GM12878 (cell line): ENCODE data around the gene PSAP. TPM values are rescaled to one million over a fixed set of nuclear protein-coding genes. Genes with fewer than 3 reads are reported as not detected.

Experiments used
- ATF7 ChIP-seq: fragments of 450-650 bp; IDR thresholded peaks from 2 replicates; pipeline ENCODE4 v1.6.1; 2016; ENCODE audit warnings: low read depth, mild to moderate bottlenecking
- BHLHE40 ChIP-seq, 2 experiments: fragments of 450-650 bp in 1 of 2; IDR thresholded peaks; 2 replicates each; pipeline ENCODE4 v1.6.1; 2011 to 2017; ENCODE audit warnings: low read depth in 2 of 2, borderline replicate concordance in 1 of 2, improper control_type of control experiment in 1 of 2, low read length in 1 of 2, mild to moderate bottlenecking in 1 of 2
- CBFB ChIP-seq: IDR thresholded peaks from 2 replicates; pipeline ENCODE4 v1.6.1; 2016; ENCODE audit warnings: antibody characterized with exemption, low read depth
- CREB1 ChIP-seq: IDR thresholded peaks from 2 replicates; pipeline ENCODE4 v1.6.1; 2012; ENCODE audit warnings: low read depth, mild to moderate bottlenecking, inconsistent platforms
- HDGF ChIP-seq: fragments of 450-650 bp; IDR thresholded peaks from 2 replicates; pipeline ENCODE4 v1.6.1; 2016; ENCODE audit warnings: antibody characterized with exemption
- KDM1A ChIP-seq: fragments of 200-600 bp; sonication (generic); IDR thresholded peaks from 2 replicates; pipeline ENCODE4 v1.6.1; 2016; ENCODE audit warnings: borderline replicate concordance
- NFIC ChIP-seq: IDR thresholded peaks from 2 replicates; pipeline ENCODE4 v1.6.1; 2012; ENCODE audit warnings: low read depth, mild to moderate bottlenecking, inconsistent platforms, low read length, moderate library complexity
- PML ChIP-seq: IDR thresholded peaks from 2 replicates; pipeline ENCODE4 v1.6.1; 2012; ENCODE audit warnings: low read length, inconsistent platforms
- RCOR1 ChIP-seq: conservative IDR thresholded peaks from 2 replicates; pipeline ENCODE4 v1.6.1; 2012; ENCODE audit warnings: low read depth, low read length, improper control_type of control experiment
- SMAD1 ChIP-seq: fragments of 450-650 bp; IDR thresholded peaks from 2 replicates; pipeline ENCODE4 v1.6.1; 2018; ENCODE audit warnings: mild to moderate bottlenecking, low read depth; ENCODE audit not compliant: partially characterized antibody
- SPI1 ChIP-seq: IDR thresholded peaks from 2 replicates; pipeline ENCODE4 v1.6.1; 2011; ENCODE audit warnings: low read depth, mild to moderate bottlenecking, low read length, moderate library complexity, borderline replicate concordance; ENCODE audit not compliant: insufficient read depth
- YY1 ChIP-seq: IDR thresholded peaks from 2 replicates; pipeline ENCODE4 v1.6.1; 2011; ENCODE audit warnings: low read depth, mild to moderate bottlenecking, low read length
- ZBTB33 ChIP-seq: fragments of 450-650 bp; IDR thresholded peaks from 2 replicates; pipeline ENCODE4 v1.6.1; 2017; ENCODE audit warnings: mild to moderate bottlenecking
- ZBTB40 ChIP-seq: fragments of 450-650 bp; IDR thresholded peaks from 2 replicates; pipeline ENCODE4 v1.6.1; 2016; ENCODE audit warnings: mild to moderate bottlenecking, moderate library complexity, borderline replicate concordance
- ZNF24 ChIP-seq: fragments of 450-650 bp; IDR thresholded peaks from 2 replicates; pipeline ENCODE4 v1.6.1; 2017; ENCODE audit warnings: antibody characterized with exemption, mild to moderate bottlenecking
- ZNF384 ChIP-seq: IDR thresholded peaks from 2 replicates; pipeline ENCODE4 v1.6.1; 2012; ENCODE audit warnings: low read depth, mild to moderate bottlenecking, low read length, improper control_type of control experiment, borderline replicate concordance
- polyA plus RNA-seq, 11 experiments: library from polyadenylated mRNA; depleted of rRNA in 4 of 11; unstranded in 6 of 11; stranded (reverse) in 5 of 11; fragments of >200 nt; fragmentation: Nextera tagmentation in 4 of 11; fragmentation: Illumina TruSeq in 1 of 11; extraction: Ambion mirVana in 4 of 11; extraction: Trizol in 1 of 11; gene quantifications; 1 replicate in 1 of 11; 2 replicates in 10 of 11; pipeline versions ENCODE4 v1.2.1 to v1.2.3, GENCODE V29; 2011 to 2016; ENCODE audit warnings: inconsistent platforms in 2 of 11, missing spikeins in 2 of 11, low read depth in 1 of 11
- total RNA-seq, 4 experiments: library from RNA; depleted of rRNA in 3 of 4; stranded (reverse); fragments of >200 nt in 3 of 4; fragmentation: Illumina TruSeq in 1 of 4; extraction: Trizol in 1 of 4; gene quantifications; 2 replicates each; pipeline versions ENCODE4 v1.2.1 to v1.2.3, GENCODE V29; 2013 to 2021
- TF ChIP-seq, protein P1 (sequence below): fragments of 150-350 bp; IDR thresholded peaks from 2 replicates; pipeline ENCODE4 v1.6.1; 2014; ENCODE audit warnings: mild to moderate bottlenecking, low read depth, low read length
- TF ChIP-seq, protein P2 (sequence below): IDR thresholded peaks from 2 replicates; pipeline ENCODE4 v1.6.1; 2012; ENCODE audit warnings: improper control_type of control experiment, low read depth, low read length; ENCODE audit not compliant: insufficient replicate concordance

The PSAP gene
- total and polyA plus RNA-seq, 10 of the 15 experiments (the other 5 are each of a cell fraction or from before 2014, with no cell fraction given): 178 to 336 (median 286) TPM

DNA sequence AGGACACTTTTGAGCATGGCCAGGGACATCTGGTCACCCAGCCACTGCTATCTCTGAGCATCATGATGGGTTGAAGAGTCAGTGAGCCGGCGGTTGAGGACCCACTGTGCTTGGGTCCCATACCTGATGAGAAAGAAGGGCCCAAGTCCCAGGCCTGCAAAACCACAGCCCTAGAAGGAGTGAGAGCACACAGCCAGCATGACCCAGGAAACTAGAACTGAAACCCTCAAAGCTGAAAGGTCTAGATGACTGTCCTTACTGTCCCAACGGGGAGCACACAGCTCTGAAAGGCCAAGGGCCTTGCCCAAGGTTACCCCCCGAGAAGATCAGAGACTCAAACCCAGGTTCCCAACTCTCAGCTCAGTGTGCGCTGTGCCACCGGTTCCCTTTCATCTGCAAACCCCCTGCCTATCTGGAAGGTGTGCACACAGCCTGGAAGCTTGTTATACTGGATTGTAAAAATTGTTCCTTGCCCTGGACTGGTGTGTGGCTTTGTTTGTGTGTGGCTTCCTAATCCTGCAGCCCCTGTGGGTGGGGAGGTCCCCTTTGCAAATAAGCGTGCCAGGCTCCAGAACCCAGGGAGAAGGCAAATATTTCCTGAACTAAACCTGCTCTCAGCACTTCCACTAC, 22.6 kb upstream of the PSAP start (continued):
- TF ChIP-seq HDGF (no peak), SMAD1 (no peak), RCOR1 (no peak), CBFB (peak; percentile 93), ATF7 (no peak), ZBTB40 (no peak), ZNF384 (no peak), ZNF24 (no peak), SPI1 (peak; percentile 84), BHLHE40 (IDR thresholded peaks at IDR 0.05; ENCODE audit: borderline replicate concordance in 1 of 2, low read depth in 2 of 2, low read length in 1 of 2) (peak; percentile 29 to 33; a peak in 2 of 4 replicates), YY1 (no peak), CREB1 (no peak), KDM1A (no peak), ZBTB33 (no peak), NFIC (peak; percentile 79), PML (no peak)
- TF ChIP-seq, protein P1, sequence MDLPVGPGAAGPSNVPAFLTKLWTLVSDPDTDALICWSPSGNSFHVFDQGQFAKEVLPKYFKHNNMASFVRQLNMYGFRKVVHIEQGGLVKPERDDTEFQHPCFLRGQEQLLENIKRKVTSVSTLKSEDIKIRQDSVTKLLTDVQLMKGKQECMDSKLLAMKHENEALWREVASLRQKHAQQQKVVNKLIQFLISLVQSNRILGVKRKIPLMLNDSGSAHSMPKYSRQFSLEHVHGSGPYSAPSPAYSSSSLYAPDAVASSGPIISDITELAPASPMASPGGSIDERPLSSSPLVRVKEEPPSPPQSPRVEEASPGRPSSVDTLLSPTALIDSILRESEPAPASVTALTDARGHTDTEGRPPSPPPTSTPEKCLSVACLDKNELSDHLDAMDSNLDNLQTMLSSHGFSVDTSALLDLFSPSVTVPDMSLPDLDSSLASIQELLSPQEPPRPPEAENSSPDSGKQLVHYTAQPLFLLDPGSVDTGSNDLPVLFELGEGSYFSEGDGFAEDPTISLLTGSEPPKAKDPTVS: no peak
- TF ChIP-seq, protein P2, sequence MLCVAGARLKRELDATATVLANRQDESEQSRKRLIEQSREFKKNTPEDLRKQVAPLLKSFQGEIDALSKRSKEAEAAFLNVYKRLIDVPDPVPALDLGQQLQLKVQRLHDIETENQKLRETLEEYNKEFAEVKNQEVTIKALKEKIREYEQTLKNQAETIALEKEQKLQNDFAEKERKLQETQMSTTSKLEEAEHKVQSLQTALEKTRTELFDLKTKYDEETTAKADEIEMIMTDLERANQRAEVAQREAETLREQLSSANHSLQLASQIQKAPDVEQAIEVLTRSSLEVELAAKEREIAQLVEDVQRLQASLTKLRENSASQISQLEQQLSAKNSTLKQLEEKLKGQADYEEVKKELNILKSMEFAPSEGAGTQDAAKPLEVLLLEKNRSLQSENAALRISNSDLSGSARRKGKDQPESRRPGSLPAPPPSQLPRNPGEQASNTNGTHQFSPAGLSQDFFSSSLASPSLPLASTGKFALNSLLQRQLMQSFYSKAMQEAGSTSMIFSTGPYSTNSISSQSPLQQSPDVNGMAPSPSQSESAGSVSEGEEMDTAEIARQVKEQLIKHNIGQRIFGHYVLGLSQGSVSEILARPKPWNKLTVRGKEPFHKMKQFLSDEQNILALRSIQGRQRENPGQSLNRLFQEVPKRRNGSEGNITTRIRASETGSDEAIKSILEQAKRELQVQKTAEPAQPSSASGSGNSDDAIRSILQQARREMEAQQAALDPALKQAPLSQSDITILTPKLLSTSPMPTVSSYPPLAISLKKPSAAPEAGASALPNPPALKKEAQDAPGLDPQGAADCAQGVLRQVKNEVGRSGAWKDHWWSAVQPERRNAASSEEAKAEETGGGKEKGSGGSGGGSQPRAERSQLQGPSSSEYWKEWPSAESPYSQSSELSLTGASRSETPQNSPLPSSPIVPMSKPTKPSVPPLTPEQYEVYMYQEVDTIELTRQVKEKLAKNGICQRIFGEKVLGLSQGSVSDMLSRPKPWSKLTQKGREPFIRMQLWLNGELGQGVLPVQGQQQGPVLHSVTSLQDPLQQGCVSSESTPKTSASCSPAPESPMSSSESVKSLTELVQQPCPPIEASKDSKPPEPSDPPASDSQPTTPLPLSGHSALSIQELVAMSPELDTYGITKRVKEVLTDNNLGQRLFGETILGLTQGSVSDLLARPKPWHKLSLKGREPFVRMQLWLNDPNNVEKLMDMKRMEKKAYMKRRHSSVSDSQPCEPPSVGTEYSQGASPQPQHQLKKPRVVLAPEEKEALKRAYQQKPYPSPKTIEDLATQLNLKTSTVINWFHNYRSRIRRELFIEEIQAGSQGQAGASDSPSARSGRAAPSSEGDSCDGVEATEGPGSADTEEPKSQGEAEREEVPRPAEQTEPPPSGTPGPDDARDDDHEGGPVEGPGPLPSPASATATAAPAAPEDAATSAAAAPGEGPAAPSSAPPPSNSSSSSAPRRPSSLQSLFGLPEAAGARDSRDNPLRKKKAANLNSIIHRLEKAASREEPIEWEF: no peak
